ENCODE measurements around the gene MRPL20.

MRPL20 gene

GRCh38 chr1:1395166-1395565, 11.9 kb downstream of the MRPL20 start:
- TF ChIP-seq ZNF70 (CRISPR knock-in tag; IDR thresholded peaks at IDR 0.05) (no peak), ZNF565 (CRISPR knock-in tag; conservative IDR thresholded peaks at IDR 0.05; ENCODE audit: low read depth) (no peak)
- ATAC-seq: no peak

DNA sequence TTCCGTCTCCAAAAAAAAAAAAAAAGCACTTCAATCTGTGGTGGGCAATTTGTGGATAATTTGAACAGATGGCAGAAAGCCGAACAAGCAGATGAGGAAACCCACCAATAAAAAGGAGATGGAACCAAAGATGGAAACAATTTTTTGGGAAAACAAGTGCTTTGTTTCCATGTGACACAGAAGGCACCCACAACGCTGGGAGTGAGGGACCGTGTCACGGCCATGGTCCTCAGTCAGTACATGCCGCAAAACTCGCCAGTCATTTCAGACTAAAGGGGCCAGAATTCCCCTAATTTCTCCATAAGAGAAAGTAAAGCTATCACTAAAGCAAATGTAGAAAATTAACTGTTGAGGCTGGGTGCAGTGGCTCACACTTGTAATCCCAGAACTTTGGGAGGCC, 13.0 kb downstream of the MRPL20 start:
- TF ChIP-seq ARNTL (CRISPR knock-in tag; IDR thresholded peaks at IDR 0.05; ENCODE audit: borderline replicate concordance, low read depth) (no peak), POU6F1 (CRISPR knock-in tag; IDR thresholded peaks at IDR 0.05; ENCODE audit: borderline replicate concordance, low read depth) (no peak), RARB (CRISPR knock-in tag; IDR thresholded peaks at IDR 0.05) (no peak), ZNF70 (CRISPR knock-in tag; IDR thresholded peaks at IDR 0.05) (no peak), TSHZ2 (CRISPR knock-in tag; IDR thresholded peaks at IDR 0.05) (no peak), ZC3H10 (CRISPR knock-in tag; IDR thresholded peaks at IDR 0.05) (no peak), CSRNP3 (CRISPR knock-in tag; IDR thresholded peaks at IDR 0.05) (no peak), ZNF8 (CRISPR knock-in tag; IDR thresholded peaks at IDR 0.05) (no peak), PATZ1 (CRISPR knock-in tag; IDR thresholded peaks at IDR 0.05; ENCODE audit: borderline replicate concordance) (no peak), ESRRG (CRISPR knock-in tag; IDR thresholded peaks at IDR 0.05) (no peak), ZNF565 (CRISPR knock-in tag; conservative IDR thresholded peaks at IDR 0.05; ENCODE audit: low read depth) (no peak), GLIS3 (CRISPR knock-in tag; IDR thresholded peaks at IDR 0.05) (no peak), PPARA (CRISPR knock-in tag; IDR thresholded peaks at IDR 0.05; ENCODE audit: borderline replicate concordance) (no peak), TCF4 (CRISPR knock-in tag; IDR thresholded peaks at IDR 0.05; ENCODE audit: borderline replicate concordance) (no peak), ZFP3 (CRISPR knock-in tag; IDR thresholded peaks at IDR 0.05) (no peak), ZFP30 (CRISPR knock-in tag; IDR thresholded peaks at IDR 0.05) (no peak), SNAI2 (CRISPR knock-in tag; IDR thresholded peaks at IDR 0.05) (no peak), ISL1 (CRISPR knock-in tag; IDR thresholded peaks at IDR 0.05) (no peak)
- ATAC-seq: no peak

DNA sequence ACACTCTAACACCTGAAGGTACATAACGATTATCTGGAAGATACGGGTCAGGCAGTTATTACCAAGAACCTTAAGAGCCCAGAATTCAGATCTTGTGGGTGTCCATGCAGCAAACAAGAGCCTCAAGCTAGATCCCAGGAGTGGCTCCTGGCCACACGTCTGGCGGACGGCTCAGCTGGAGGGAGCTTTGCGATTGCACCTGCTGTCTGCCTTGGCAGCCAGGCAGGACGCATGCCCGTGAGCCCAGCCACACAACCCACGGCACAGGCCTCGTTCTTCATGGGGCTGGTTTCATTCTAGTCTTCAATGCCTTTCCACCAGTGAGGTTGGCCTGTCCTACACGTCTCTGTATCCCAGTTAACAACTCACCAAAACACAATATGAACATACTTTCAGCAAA, 13.7 kb downstream of the MRPL20 start:
- no peak for ATAC-seq
- TF ChIP-seq ISL1 (CRISPR knock-in tag; IDR thresholded peaks at IDR 0.05) (no peak), TCF4 (CRISPR knock-in tag; IDR thresholded peaks at IDR 0.05; ENCODE audit: borderline replicate concordance) (no peak), CSDC2 (CRISPR knock-in tag; IDR thresholded peaks at IDR 0.05) (no peak), OSR1 (CRISPR knock-in tag; IDR thresholded peaks at IDR 0.05) (no peak), ZFP3 (CRISPR knock-in tag; IDR thresholded peaks at IDR 0.05) (no peak), GLIS3 (CRISPR knock-in tag; IDR thresholded peaks at IDR 0.05) (no peak)

DNA sequence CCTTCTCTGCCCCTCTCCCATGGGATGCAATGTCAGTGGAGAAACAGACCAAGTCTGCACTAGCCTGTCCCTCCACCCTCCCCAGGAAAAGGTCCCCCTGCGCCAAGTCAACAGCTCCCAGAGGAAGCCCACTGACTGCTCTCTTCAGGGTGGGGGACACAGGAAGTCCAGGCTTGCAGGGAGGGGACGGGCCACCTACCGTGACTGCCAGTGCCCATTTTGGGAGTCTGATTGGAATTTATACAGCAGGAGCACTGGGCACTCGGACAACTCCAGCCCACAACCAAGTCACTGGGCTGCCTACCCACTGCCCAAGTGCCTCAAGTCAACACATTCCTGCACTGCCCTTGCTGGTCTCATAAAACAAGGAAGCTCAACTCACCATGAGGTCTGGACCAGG, 14.1 kb downstream of the MRPL20 start:
- ATAC-seq: no peak
- no peak for TF ChIP-seq POU6F1 (CRISPR knock-in tag; IDR thresholded peaks at IDR 0.05; ENCODE audit: borderline replicate concordance, low read depth)
- no peak for TF ChIP-seq PPARA (CRISPR knock-in tag; IDR thresholded peaks at IDR 0.05; ENCODE audit: borderline replicate concordance)
- TF ChIP-seq RARB (CRISPR knock-in tag; IDR thresholded peaks at IDR 0.05): no peak
- TF ChIP-seq ISL1 (CRISPR knock-in tag; IDR thresholded peaks at IDR 0.05): no peak
- no peak for TF ChIP-seq BACH2 (CRISPR knock-in tag; IDR thresholded peaks at IDR 0.05; ENCODE audit: borderline replicate concordance)
- no peak for TF ChIP-seq ZNF565 (CRISPR knock-in tag; conservative IDR thresholded peaks at IDR 0.05; ENCODE audit: low read depth)
- no peak for TF ChIP-seq CSRNP3 (CRISPR knock-in tag; IDR thresholded peaks at IDR 0.05)
- no peak for TF ChIP-seq TCF4 (CRISPR knock-in tag; IDR thresholded peaks at IDR 0.05; ENCODE audit: borderline replicate concordance)
- no peak for TF ChIP-seq OSR1 (CRISPR knock-in tag; IDR thresholded peaks at IDR 0.05)
- TF ChIP-seq CSDC2 (CRISPR knock-in tag; IDR thresholded peaks at IDR 0.05): no peak
- TF ChIP-seq ZNF8 (CRISPR knock-in tag; IDR thresholded peaks at IDR 0.05): no peak
- TF ChIP-seq ZFP3 (CRISPR knock-in tag; IDR thresholded peaks at IDR 0.05): no peak
- no peak for TF ChIP-seq ZNF70 (CRISPR knock-in tag; IDR thresholded peaks at IDR 0.05)
- TF ChIP-seq CREB5 (CRISPR knock-in tag; IDR thresholded peaks at IDR 0.05; ENCODE audit: low read depth): no peak
- no peak for TF ChIP-seq GLIS3 (CRISPR knock-in tag; IDR thresholded peaks at IDR 0.05)
- TF ChIP-seq ARNTL (CRISPR knock-in tag; IDR thresholded peaks at IDR 0.05; ENCODE audit: borderline replicate concordance, low read depth): no peak
- no peak for TF ChIP-seq TOX (CRISPR knock-in tag; IDR thresholded peaks at IDR 0.05; ENCODE audit: borderline replicate concordance)

All from SK-N-SH treated with all-trans-retinoic acid at 6 μM for 48 hours (cell line).